OCI-LY7 (cell line): ENCODE results near the gene PKP1.

Experiments used
- CTCF ChIP-seq: fragments of 200-600 bp; sonication (generic); conservative IDR thresholded peaks from 2 replicates; pipeline ENCODE4 v1.5.1; 2014; ENCODE audit warnings: mild to moderate bottlenecking, antibody characterized with exemption, low read length, moderate library complexity, mixed read lengths
- EZH2phosphoT487 ChIP-seq: fragments of 200-600 bp; sonication (generic); IDR thresholded peaks from 2 replicates; pipeline ENCODE4 v1.6.1; 2018; ENCODE audit warnings: low read depth, borderline replicate concordance, mild to moderate bottlenecking, mixed run types, antibody characterized with exemption, low read length, moderate library complexity, mixed read lengths

DNA sequence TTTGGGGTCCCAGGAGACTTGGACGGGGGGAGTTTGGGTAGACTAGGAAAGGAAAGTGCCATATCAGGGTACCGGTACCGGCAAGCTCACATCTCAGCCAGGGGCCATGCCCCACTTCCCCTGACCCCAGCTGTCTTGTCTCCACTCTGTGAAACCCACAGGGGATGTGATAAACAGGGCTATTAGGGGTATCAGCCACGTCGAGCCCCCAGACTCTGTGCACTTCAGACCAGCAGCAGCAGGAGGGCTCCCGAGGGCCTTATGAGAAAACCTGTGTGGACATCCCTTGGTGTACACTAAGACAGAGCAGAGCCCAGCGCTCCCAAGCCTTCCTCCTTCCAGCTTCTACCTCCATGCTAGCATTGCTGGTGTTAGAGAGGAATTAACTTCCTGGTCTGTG lies 47.9 kb downstream of the PKP1 start:
- TF ChIP-seq CTCF: no peak
- no peak for TF ChIP-seq EZH2phosphoT487
